Vagina (tissue), 2 donors: Measurements from ENCODE around the gene ZNF146. TPM values are rescaled to one million over a fixed set of nuclear protein-coding genes. Genes with fewer than 3 reads are reported as not detected.

Experiments used
- DNase-seq, 2 donors: peaks; one replicate each; pipeline ENCODE4 v3.0.0-alpha.2; 2017; ENCODE audit errors: extremely low spot score in 2 of 2
- H3K27ac ChIP-seq: fragments of 200-600 bp; sonication (generic); one replicate; pipeline ENCODE4 v1.5.1; 2019
- H3K27me3 ChIP-seq: fragments of 200-600 bp; sonication (generic); one replicate; pipeline ENCODE4 v1.5.1; 2019
- H3K36me3 ChIP-seq, 2 donors: fragments of 200-600 bp; sonication (generic); one replicate each; pipeline ENCODE4 v1.5.1; 2017 to 2019
- H3K4me1 ChIP-seq: fragments of 200-600 bp; sonication (generic); one replicate; pipeline ENCODE4 v1.5.1; 2019
- H3K4me3 ChIP-seq, 2 donors: fragments of 200-600 bp; sonication (generic); 1 replicate in 1 of 2; 2 replicates in 1 of 2; pipeline ENCODE4 v1.5.1; 2016 to 2019
- H3K9me3 ChIP-seq: fragments of 200-600 bp; sonication (generic); one replicate; pipeline ENCODE4 v1.5.1; 2019
- CTCF ChIP-seq, 3 experiments: fragments of 450-650 bp in 2 of 3; fragments of 200-600 bp in 1 of 3; sonication (generic) in 1 of 3; IDR thresholded peaks; one replicate each; pipeline ENCODE4 v1.5.1; 2017 to 2019; ENCODE audit warnings: antibody characterized with exemption in 3 of 3, mild to moderate bottlenecking in 2 of 3, moderate library complexity in 2 of 3
- POLR2A ChIP-seq, 2 donors: fragments of 450-650 bp; IDR thresholded peaks; one replicate each; pipeline ENCODE4 v1.6.1; 2017; ENCODE audit warnings: antibody characterized with exemption in 2 of 2, mild to moderate bottlenecking in 2 of 2, moderate library complexity in 2 of 2
- POLR2AphosphoS5 ChIP-seq, 2 donors: sonication (generic); formaldehyde crosslinking; IDR thresholded peaks; one replicate each; pipeline ENCODE4 v1.9.0; 2017; ENCODE audit warnings: antibody characterized with exemption in 2 of 2, mild to moderate bottlenecking in 2 of 2, low read depth in 1 of 2; ENCODE audit not compliant: insufficient read depth in 1 of 2
- intact Hi-C: fragments of 100-400 bp; cut with DNase I; formaldehyde crosslinking; loops from one replicate; pipeline ENCODE4 v1.15.1; 2023
- total RNA-seq: library from RNA; depleted of rRNA; stranded (reverse); fragments of >200 nt; gene quantifications from one replicate; pipeline ENCODE4 v1.2.3, GENCODE V29; 2016

ZNF146 gene
- total RNA-seq, 1 donor from 2014 or later: 42.2 TPM

GRCh38 chr19:36256064-36256463, 41.2 kb downstream of the ZNF146 start:
- DNase-seq: no peak
- Histone ChIP-seq H3K4me1 (peaks cover 5% of the 10 kb centered on the region), H3K9me3 (no peaks in the 10 kb centered on the region), H3K27me3 (no peaks in the 10 kb centered on the region), H3K4me3 (no peak overlapping the region), H3K36me3 (no peaks in the 10 kb centered on the region), H3K27ac (no peak overlapping the region)
- intact Hi-C loops: no loop called here
- no peak for TF ChIP-seq POLR2AphosphoS5 (IDR thresholded peaks at IDR 0.05; ENCODE audit: insufficient read depth in 1 of 2, low read depth in 1 of 2)
- no peak for TF ChIP-seq CTCF (IDR thresholded peaks at IDR 0.05)
- TF ChIP-seq POLR2A (IDR thresholded peaks at IDR 0.05): no peak

- Histone ChIP-seq H3K36me3 (no peaks in the 10 kb centered on the region), H3K4me3 (peak overlapping the region; percentile 40 to 52), H3K27ac (no peak overlapping the region), H3K9me3 (no peaks in the 10 kb centered on the region), H3K27me3 (no peaks in the 10 kb centered on the region), H3K4me1 (peaks cover 5% of the 10 kb centered on the region)
- DNase-seq: no peak
- TF ChIP-seq POLR2A (IDR thresholded peaks at IDR 0.05): no peak
- TF ChIP-seq CTCF (IDR thresholded peaks at IDR 0.05): no peak
- no peak for TF ChIP-seq POLR2AphosphoS5 (IDR thresholded peaks at IDR 0.05; ENCODE audit: insufficient read depth in 1 of 2, low read depth in 1 of 2)
- intact Hi-C loops: no loop called here
Measured at GRCh38 chr19:36256853-36257519, 42.1 kb downstream of the ZNF146 start.

DNA sequence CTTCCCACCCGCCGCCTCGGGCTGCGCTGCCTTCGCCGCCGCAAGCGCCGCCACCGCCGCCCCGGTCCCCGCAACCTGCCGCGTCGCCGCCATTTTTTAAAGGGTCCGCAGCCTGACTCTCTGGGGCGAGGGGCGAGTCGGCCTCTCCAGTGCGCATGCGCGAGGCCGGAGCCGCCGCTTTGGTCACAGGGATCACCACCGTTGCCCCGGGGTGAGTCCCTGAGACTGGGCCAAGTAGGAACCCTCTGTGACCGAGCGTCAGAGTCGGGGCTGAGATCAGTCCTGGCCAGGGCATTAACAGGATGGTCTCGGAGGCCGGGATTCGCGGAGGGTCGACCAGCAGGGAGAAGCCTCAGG, 42.6 kb downstream of the ZNF146 start:
- Histone ChIP-seq H3K27me3 (no peaks in the 10 kb centered on the region), H3K36me3 (no peaks in the 10 kb centered on the region), H3K4me1 (peaks cover 5% of the 10 kb centered on the region), H3K27ac (no peak overlapping the region), H3K9me3 (no peaks in the 10 kb centered on the region), H3K4me3 (peak overlapping the region; percentile 40 to 52)
- no peak for TF ChIP-seq POLR2A (IDR thresholded peaks at IDR 0.05)
- no peak for TF ChIP-seq POLR2AphosphoS5 (IDR thresholded peaks at IDR 0.05; ENCODE audit: insufficient read depth in 1 of 2, low read depth in 1 of 2)
- no peak for DNase-seq
- intact Hi-C loops: no loop called here

DNA sequence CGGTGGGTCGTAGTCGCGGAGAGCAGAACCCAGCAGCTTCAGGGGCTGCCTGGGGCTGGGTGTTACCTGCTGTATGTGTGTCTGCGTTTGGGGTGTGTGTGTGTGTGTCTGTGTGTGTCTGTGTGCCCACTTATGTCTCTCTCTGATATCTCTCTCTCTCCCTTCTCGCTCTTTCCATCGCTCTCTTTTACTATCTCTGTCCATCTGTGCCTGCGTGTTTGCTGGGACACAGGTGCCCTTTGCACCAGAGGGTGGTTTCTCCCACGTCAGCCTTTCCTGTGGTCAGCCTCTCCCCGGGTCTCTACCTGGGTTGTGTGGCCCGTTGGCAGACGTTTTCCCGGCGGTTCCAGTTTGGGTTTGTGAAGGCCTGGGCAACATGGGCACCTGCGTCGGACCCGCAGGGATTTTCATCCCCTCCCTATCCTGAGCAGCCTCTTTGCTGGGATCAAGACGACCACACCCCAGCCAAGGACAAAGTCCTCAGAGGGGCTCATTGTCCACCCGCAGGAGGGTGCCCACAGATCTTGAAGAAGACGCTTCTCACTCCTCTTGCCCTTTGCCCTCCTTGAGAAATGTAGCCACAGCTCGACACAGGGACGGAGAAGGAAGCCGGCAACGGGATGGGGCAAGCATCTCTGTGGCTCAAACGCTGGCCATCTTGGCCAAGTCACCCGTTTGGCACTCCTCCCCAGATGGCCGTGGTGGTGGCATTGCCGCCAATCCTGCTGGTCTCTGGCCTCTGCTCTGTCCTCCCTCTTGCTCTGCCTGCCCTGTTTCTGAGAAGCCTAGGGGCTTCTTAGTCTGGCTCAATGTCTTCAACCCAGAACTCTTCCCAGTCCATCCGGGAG, 43.3 kb downstream of the ZNF146 start:
- intact Hi-C loops: no loop called here
- Histone ChIP-seq H3K4me1 (peaks cover 5% of the 10 kb centered on the region), H3K36me3 (no peaks in the 10 kb centered on the region), H3K27ac (no peak overlapping the region), H3K9me3 (no peaks in the 10 kb centered on the region), H3K27me3 (no peaks in the 10 kb centered on the region), H3K4me3 (peak overlapping the region; percentile 40 to 52)
- no peak for DNase-seq
- no peak for TF ChIP-seq POLR2A (IDR thresholded peaks at IDR 0.05)
- no peak for TF ChIP-seq POLR2AphosphoS5 (IDR thresholded peaks at IDR 0.05; ENCODE audit: insufficient read depth in 1 of 2, low read depth in 1 of 2)

GRCh38 chr19:36259211-36259610, 44.3 kb downstream of the ZNF146 start:
- H3K27ac ChIP-seq: no peak overlapping the region
- no peaks in the 10 kb centered on the region for H3K27me3 ChIP-seq
- no peak overlapping the region for H3K4me3 ChIP-seq
- H3K36me3 ChIP-seq: no peaks in the 10 kb centered on the region
- intact Hi-C loops: no loop called here
- peaks cover 5% of the 10 kb centered on the region for H3K4me1 ChIP-seq
- no peaks in the 10 kb centered on the region for H3K9me3 ChIP-seq
- TF ChIP-seq POLR2A (IDR thresholded peaks at IDR 0.05) (no peak), CTCF (IDR thresholded peaks at IDR 0.05) (no peak), POLR2AphosphoS5 (IDR thresholded peaks at IDR 0.05; ENCODE audit: insufficient read depth in 1 of 2, low read depth in 1 of 2) (no peak)
- no peak for DNase-seq

DNA sequence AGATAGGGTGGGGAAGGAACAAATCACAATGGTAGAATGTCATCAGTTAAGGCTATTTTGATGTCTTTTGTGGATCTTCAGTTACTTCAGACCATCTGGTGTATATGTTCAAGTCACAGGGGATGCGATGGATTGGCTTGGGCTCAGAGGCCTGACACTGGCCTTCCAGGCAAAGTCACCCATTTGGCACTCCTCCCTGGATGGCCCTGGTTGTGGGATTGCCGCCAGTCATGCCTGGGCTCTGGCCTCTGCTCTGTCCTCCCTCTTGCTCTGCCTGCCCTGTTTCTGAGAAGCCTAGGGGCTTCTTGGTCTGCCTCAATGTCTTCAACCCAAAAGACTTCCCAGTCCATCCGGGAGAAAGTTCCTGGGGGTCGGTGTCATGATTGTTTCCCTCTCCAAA, 50.2 kb downstream of the ZNF146 start:
- Histone ChIP-seq H3K4me1 (no peaks in the 10 kb centered on the region), H3K4me3 (no peak overlapping the region), H3K27ac (no peak overlapping the region), H3K36me3 (no peaks in the 10 kb centered on the region), H3K9me3 (no peaks in the 10 kb centered on the region), H3K27me3 (no peaks in the 10 kb centered on the region)
- intact Hi-C loops: no loop called here
- no peak for DNase-seq
- no peak for TF ChIP-seq POLR2AphosphoS5 (IDR thresholded peaks at IDR 0.05; ENCODE audit: insufficient read depth in 1 of 2, low read depth in 1 of 2)
- TF ChIP-seq POLR2A (IDR thresholded peaks at IDR 0.05): no peak
- no peak for TF ChIP-seq CTCF (IDR thresholded peaks at IDR 0.05)
